ENCODE measurements around the gene LILRB2.

Gene LILRB2

DNA sequence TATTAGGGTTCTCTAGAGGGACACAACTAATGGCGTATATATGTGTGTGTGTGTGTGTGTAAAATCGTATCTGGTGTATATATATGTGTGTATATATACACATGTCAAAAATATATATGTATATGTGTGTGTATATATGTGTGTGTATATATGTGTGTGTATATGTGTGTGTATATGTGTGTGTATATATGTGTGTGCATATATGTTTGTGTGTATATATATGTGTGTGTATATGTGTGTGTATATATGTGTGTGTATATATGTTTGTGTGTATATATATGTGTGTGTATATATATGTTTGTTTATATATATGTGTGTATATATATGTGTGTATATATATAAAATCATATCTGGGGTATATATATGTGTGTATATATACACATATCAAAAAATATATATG is 18.4 kb downstream of the LILRB2 start:
- in situ Hi-C loops (cut with HindIII; ENCODE audit: low sequenced_read_pairs) = no loop called here
- TF ChIP-seq, protein P1, sequence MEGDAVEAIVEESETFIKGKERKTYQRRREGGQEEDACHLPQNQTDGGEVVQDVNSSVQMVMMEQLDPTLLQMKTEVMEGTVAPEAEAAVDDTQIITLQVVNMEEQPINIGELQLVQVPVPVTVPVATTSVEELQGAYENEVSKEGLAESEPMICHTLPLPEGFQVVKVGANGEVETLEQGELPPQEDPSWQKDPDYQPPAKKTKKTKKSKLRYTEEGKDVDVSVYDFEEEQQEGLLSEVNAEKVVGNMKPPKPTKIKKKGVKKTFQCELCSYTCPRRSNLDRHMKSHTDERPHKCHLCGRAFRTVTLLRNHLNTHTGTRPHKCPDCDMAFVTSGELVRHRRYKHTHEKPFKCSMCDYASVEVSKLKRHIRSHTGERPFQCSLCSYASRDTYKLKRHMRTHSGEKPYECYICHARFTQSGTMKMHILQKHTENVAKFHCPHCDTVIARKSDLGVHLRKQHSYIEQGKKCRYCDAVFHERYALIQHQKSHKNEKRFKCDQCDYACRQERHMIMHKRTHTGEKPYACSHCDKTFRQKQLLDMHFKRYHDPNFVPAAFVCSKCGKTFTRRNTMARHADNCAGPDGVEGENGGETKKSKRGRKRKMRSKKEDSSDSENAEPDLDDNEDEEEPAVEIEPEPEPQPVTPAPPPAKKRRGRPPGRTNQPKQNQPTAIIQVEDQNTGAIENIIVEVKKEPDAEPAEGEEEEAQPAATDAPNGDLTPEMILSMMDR (IDR thresholded peaks at IDR 0.05; ENCODE audit: low read depth, low read length, missing control alignments) = no peak
- no peak for DNase-seq (ENCODE audit: low read depth)

DNA sequence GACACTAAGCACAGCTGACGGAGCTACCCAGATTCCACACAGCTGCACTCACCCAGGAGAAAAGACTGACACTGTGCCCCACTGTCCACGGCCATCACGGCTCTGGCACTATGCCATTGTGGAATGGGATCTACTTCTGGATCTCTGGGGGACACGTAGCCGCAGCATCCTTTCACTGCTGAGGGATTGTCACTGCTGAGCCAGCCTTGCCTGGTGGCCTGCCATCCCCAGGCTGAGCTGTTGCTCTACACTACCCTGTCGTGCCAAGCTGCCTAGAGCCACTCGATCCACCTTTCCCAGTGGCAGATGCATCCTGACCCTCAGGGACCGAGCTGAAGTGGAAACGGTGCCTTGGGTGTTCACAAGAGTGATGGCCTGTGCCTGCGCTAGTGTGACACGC is 18.8 kb downstream of the LILRB2 start:
- in situ Hi-C loops (cut with HindIII; ENCODE audit: low sequenced_read_pairs) = no loop called here
- TF ChIP-seq, protein P1 (IDR thresholded peaks at IDR 0.05; ENCODE audit: low read depth, low read length, missing control alignments) = no peak
- no peak overlapping the region for H3K4me3 ChIP-seq (ENCODE audit: low read depth, low read length)
- DNase-seq (ENCODE audit: low read depth) = no peak

More for the DNA sequence above, 18.4 kb downstream of the LILRB2 start:
- H3K4me3 ChIP-seq (ENCODE audit: low read depth, low read length) = no peak overlapping the region

DNA sequence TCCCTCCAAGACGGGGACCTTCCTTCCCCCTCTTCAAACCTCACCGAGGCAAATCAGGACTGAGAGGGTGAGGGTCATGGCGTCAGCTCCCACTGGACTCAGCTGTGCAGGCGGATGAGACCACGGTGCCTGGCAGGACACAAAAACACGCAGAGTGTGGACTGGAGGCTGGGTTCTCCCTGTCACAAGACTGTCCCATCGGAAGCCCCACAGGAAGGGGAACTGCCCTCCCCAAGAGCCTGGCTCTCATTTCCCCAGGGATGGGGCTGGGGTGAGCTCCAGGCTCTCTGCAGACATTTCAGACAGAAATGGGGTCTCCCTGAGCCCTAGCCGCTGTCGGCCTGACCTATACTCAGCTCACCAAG is 23.8 kb downstream of the LILRB2 start, which contains the start of gene LILRB5:
LILRB5 (minus strand) TSS at position 158 of the 365 bp plus-strand sequence; CDS start at position 78, 80 bp downstream.
- TF ChIP-seq, protein P1 (IDR thresholded peaks at IDR 0.05; ENCODE audit: low read depth, low read length, missing control alignments) = no peak
- no peak for DNase-seq (ENCODE audit: low read depth)
- H3K4me3 ChIP-seq (ENCODE audit: low read depth, low read length) = no peak within 1 kb of the TSS
- in situ Hi-C loops (cut with HindIII; ENCODE audit: low sequenced_read_pairs) = no loop called here

DNA sequence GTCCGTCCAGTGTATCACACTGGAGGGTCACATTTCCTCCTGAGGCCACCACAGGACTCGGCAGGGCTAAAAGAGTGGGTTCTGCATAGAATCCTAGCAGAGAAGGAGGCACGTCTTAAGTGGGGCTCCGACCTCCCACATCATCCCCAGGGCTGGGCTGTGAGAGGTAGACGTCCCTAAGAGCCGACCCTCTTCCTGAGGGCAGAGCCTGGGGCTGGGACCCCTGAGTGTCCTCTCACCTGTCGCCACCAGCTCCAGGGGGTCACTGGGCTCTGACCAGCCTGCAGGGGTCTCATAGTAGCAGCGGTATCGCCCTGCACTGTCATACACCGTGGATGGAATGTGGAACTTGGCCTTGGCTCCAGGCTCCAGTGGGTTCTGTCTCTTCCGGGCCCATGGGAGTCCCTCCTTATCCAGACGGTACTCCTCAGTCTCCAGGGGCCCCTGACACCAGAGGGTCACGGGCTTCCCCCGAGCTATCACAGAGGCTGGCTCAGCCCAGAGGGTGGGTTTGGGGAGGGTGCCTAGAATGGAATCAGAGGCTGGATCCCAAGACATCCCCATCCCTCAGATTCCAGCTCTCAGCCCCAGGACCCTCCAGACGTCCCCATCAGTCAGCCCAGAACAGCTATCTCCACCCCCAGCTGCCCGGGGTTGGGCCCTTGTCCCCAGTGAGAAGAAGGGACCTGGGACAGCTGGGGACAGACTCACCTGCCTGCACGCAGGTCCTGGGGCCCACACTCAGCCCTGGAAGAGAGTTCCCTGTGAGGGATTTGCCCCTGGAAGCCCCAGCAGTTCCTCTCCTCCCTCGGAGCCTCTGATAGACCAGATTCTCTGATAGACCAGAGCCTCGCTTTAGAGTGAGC is 24.4 kb downstream of the LILRB2 start:
- in situ Hi-C loops (cut with HindIII; ENCODE audit: low sequenced_read_pairs) = no loop called here
- DNase-seq (ENCODE audit: low read depth) = no peak
- H3K4me3 ChIP-seq (ENCODE audit: low read depth, low read length) = no peak overlapping the region
- TF ChIP-seq, protein P1 (IDR thresholded peaks at IDR 0.05; ENCODE audit: low read depth, low read length, missing control alignments) = no peak

DNA sequence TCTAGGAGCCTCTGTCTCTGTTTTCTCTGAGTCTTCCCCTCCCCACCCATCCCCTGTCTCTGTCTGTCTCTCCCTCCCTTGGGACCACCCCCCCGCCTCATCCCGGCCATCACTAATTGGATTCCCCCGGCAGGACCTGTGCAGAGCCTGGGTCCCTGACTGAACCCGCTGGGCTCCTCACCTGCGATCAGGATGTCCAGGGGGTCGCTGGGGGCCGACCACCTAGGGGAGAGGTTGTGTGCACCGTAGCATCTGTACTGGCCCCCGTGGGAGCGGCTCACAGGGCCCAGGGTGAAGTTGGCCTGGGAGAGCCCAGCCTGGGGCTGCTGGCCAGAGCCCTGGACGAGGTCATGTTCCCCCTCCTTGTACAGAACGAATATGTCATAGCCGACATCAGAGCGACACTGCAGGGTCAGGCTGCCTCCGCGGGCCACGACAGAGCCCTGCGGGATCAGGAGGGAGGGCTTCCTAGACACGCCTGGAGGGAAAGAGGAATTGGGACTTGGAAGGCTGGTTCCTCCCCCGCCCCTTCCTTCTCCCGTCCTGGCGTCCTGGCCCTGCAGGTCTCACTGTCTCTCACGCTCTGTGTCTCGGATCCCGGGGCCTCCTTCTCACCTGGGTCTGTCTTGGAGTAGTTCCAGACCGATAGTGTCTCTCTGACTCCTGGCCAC is 25.7 kb downstream of the LILRB2 start:
- DNase-seq (ENCODE audit: low read depth) = no peak
- TF ChIP-seq, protein P1 (IDR thresholded peaks at IDR 0.05; ENCODE audit: low read depth, low read length, missing control alignments) = no peak
- in situ Hi-C loops (cut with HindIII; ENCODE audit: low sequenced_read_pairs) = no loop called here

DNA sequence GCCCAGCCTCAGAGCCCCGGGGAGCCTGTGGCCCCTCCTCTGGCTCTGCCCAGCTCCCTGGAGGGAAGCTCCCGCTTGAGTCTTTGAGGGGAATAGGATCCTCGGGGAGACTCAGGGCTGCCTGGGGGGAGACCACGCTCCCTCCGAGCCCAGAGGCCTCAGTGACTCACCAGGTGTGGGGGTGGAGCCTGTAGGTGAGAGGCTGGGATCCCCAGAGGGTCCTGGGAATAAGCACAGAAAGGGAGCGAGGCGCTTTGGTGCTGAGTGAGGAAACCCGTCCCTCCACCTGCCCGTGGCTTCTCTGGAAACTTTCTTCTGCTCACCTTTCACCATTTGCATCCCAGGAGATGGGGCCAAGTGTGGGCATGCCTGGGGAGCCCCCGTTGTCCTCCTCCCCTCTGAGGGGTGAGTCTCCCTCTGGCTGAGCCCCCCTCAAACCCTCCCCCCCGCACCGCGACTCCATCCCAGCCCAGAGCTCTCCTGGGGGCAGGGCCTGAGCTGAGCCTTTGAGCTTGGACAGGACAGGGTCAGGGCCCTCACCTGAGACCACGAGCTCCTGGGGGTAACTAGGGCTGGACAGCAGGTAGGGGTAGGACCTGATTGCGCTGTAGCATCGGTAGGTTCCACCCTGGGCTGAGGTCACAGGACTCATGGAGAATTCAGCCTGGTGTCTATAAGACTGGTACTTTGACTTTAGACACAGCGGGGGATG is 26.6 kb downstream of the LILRB2 start:
- TF ChIP-seq, protein P1 (IDR thresholded peaks at IDR 0.05; ENCODE audit: low read depth, low read length, missing control alignments) = no peak
- in situ Hi-C loops (cut with HindIII; ENCODE audit: low sequenced_read_pairs) = no loop called here
- H3K4me3 ChIP-seq (ENCODE audit: low read depth, low read length) = no peak overlapping the region
- DNase-seq (ENCODE audit: low read depth) = no peak

More for the DNA sequence above, 25.7 kb downstream of the LILRB2 start:
- no peak overlapping the region for H3K4me3 ChIP-seq (ENCODE audit: low read depth, low read length)

All from astrocyte of the cerebellum (primary cell).